OCI-LY7 (cell line): ENCODE results near the gene CNOT6.

Experiments used
- CTCF ChIP-seq: fragments of 200-600 bp; sonication (generic); conservative IDR thresholded peaks from 2 replicates; pipeline ENCODE4 v1.5.1; 2014; ENCODE audit warnings: mild to moderate bottlenecking, antibody characterized with exemption, low read length, moderate library complexity, mixed read lengths
- EZH2phosphoT487 ChIP-seq: fragments of 200-600 bp; sonication (generic); IDR thresholded peaks from 2 replicates; pipeline ENCODE4 v1.6.1; 2018; ENCODE audit warnings: low read depth, borderline replicate concordance, mild to moderate bottlenecking, mixed run types, antibody characterized with exemption, low read length, moderate library complexity, mixed read lengths

DNA sequence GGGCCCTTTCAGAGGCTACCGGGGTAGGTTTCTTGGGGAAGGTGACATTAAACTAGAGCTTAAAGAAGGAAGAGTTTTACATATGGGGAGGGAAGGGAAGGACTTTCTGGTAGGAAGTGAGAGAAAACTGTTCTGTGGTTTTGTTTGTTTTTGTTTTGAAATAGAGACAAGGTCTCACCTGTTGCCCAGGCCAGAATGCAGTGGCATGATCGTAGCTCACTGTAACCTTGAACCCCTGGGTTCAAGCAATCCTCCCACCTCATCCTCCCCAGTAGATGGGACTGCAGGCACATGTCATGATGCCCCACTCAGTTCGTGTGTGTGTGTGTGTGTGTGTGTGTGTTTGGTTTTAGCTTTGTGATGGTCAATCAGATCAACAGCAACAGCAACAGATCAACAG is 37.4 kb upstream of the CNOT6 start:
- TF ChIP-seq CTCF (no peak), EZH2phosphoT487 (no peak)
